ENCODE data around the gene TMEM256. TPM values are rescaled to one million over a fixed set of nuclear protein-coding genes. Genes with fewer than 3 reads are reported as not detected.

The TMEM256 gene
- total and polyA plus RNA-seq, 2 donors from 2014 or later, result 55.8 to 389 TPM

- Histone ChIP-seq H3K9me3 (ENCODE audit: control insufficient read depth in 2 of 3, insufficient read depth in 1 of 3, low read length in 3 of 3) (no peaks in the 10 kb centered on the region), H3K27me3 (ENCODE audit: control insufficient read depth, insufficient read depth, low read length) (no peaks in the 10 kb centered on the region), H3K36me3 (ENCODE audit: control insufficient read depth in 2 of 3, insufficient read depth in 3 of 3, low read length in 3 of 3) (no peaks in the 10 kb centered on the region), H3K9ac (ENCODE audit: low read length in 3 of 3) (no peak overlapping the region), H3K4me1 (ENCODE audit: control insufficient read depth in 2 of 3, insufficient read depth in 2 of 3, low read depth in 1 of 3, low read length in 3 of 3) (no peaks in the 10 kb centered on the region), H3K27ac (ENCODE audit: low read depth in 2 of 2, low read length in 2 of 2) (no peak overlapping the region), H3K4me3 (ENCODE audit: low read length in 3 of 3) (no peak overlapping the region)
- no peak for FAIRE-seq
- no peak for TF ChIP-seq CTCF (IDR thresholded peaks at IDR 0.05; ENCODE audit: borderline replicate concordance, extremely low read depth, insufficient read depth)
- DNase-seq, result no peak
- intact Hi-C loops (cut with DNase I), result no loop called here
These were observed 23.7 kb upstream of the TMEM256 start for GRCh38 chr17:7427549-7427948.

GRCh38 chr17:7426896-7427489, 23.1 kb upstream of the TMEM256 start:
- no peaks in the 10 kb centered on the region for H3K9me3 ChIP-seq (ENCODE audit: control insufficient read depth in 2 of 3, insufficient read depth in 1 of 3, low read length in 3 of 3)
- TF ChIP-seq CTCF (IDR thresholded peaks at IDR 0.05; ENCODE audit: borderline replicate concordance, extremely low read depth, insufficient read depth), result no peak
- H3K27me3 ChIP-seq (ENCODE audit: control insufficient read depth, insufficient read depth, low read length), result no peaks in the 10 kb centered on the region
- H3K4me1 ChIP-seq (ENCODE audit: control insufficient read depth in 2 of 3, insufficient read depth in 2 of 3, low read depth in 1 of 3, low read length in 3 of 3), result no peaks in the 10 kb centered on the region
- no peak overlapping the region for H3K27ac ChIP-seq (ENCODE audit: low read depth in 2 of 2, low read length in 2 of 2)
- no peaks in the 10 kb centered on the region for H3K36me3 ChIP-seq (ENCODE audit: control insufficient read depth in 2 of 3, insufficient read depth in 3 of 3, low read length in 3 of 3)
- FAIRE-seq (no peak), DNase-seq (peak in 1 of 5 donors; percentile 51)
- no peak overlapping the region for H3K4me3 ChIP-seq (ENCODE audit: low read length in 3 of 3)
- intact Hi-C loops (cut with DNase I), result no loop called here
- no peak overlapping the region for H3K9ac ChIP-seq (ENCODE audit: low read length in 3 of 3)

- FAIRE-seq (no peak), DNase-seq (no peak)
- no peak overlapping the region for H3K27ac ChIP-seq (ENCODE audit: low read depth in 2 of 2, low read length in 2 of 2)
- H3K9me3 ChIP-seq (ENCODE audit: control insufficient read depth in 2 of 3, insufficient read depth in 1 of 3, low read length in 3 of 3), result no peaks in the 10 kb centered on the region
- no peak overlapping the region for H3K9ac ChIP-seq (ENCODE audit: low read length in 3 of 3)
- no peaks in the 10 kb centered on the region for H3K4me1 ChIP-seq (ENCODE audit: control insufficient read depth in 2 of 3, insufficient read depth in 2 of 3, low read depth in 1 of 3, low read length in 3 of 3)
- intact Hi-C loops (cut with DNase I), result no loop called here
- no peak overlapping the region for H3K4me3 ChIP-seq (ENCODE audit: low read length in 3 of 3)
- H3K36me3 ChIP-seq (ENCODE audit: control insufficient read depth in 2 of 3, insufficient read depth in 3 of 3, low read length in 3 of 3), result no peaks in the 10 kb centered on the region
- TF ChIP-seq CTCF (IDR thresholded peaks at IDR 0.05; ENCODE audit: borderline replicate concordance, extremely low read depth, insufficient read depth), result no peak
- H3K27me3 ChIP-seq (ENCODE audit: control insufficient read depth, insufficient read depth, low read length), result no peaks in the 10 kb centered on the region
These were observed 22.4 kb upstream of the TMEM256 start for GRCh38 chr17:7426203-7426863.

Data from kidney (tissue), 14 donors.